Esophagus squamous epithelium (tissue), 5 donors: Measurements from ENCODE around the gene ATP5PB. TPM values are rescaled to one million over a fixed set of nuclear protein-coding genes. Genes with fewer than 3 reads are reported as not detected.

ENCODE experiments used
- DNase-seq: peaks from one replicate; lab custom pipeline; 2025; lab: John Stamatoyannopoulos, UW
- H3K27ac ChIP-seq, 4 donors: fragments of 200-600 bp; sonication (generic); one replicate each; pipeline ENCODE4 v1.5.1; 2016 to 2019; ENCODE audit warnings: mild to moderate bottlenecking in 1 of 4
- H3K27me3 ChIP-seq, 4 donors: fragments of 200-600 bp; sonication (generic); 1 replicate in 3 of 4; 2 replicates in 1 of 4; pipeline versions ENCODE4 v1.5.1 to v1.6.0; 2017 to 2021; ENCODE audit warnings: antibody characterized with exemption in 1 of 4
- H3K36me3 ChIP-seq, 3 donors: fragments of 200-600 bp; sonication (generic); one replicate each; pipeline ENCODE4 v1.5.1; 2016 to 2019
- H3K4me1 ChIP-seq, 3 donors: fragments of 200-600 bp; sonication (generic); one replicate each; pipeline ENCODE4 v1.5.1; 2017 to 2019
- H3K4me3 ChIP-seq, 4 donors: fragments of 200-600 bp; sonication (generic); 1 replicate in 3 of 4; 2 replicates in 1 of 4; pipeline ENCODE4 v1.5.1; 2016 to 2019; ENCODE audit warnings: mild to moderate bottlenecking in 2 of 4, moderate library complexity in 1 of 4
- H3K9me3 ChIP-seq, 3 donors: fragments of 200-600 bp; sonication (generic); one replicate each; pipeline ENCODE4 v1.5.1; 2016 to 2019
- CTCF ChIP-seq, 6 experiments: fragments of 450-650 bp in 4 of 6; fragments of 200-600 bp in 2 of 6; sonication (generic) in 2 of 6; IDR thresholded peaks; one replicate each; pipeline ENCODE4 v1.5.1; 2016 to 2019; ENCODE audit warnings: antibody characterized with exemption in 6 of 6, mild to moderate bottlenecking in 4 of 6, moderate library complexity in 4 of 6
- POLR2A ChIP-seq, 4 donors: fragments of 450-650 bp; IDR thresholded peaks; one replicate each; pipeline ENCODE4 v1.6.1; 2017; ENCODE audit warnings: antibody characterized with exemption in 4 of 4, mild to moderate bottlenecking in 4 of 4, moderate library complexity in 3 of 4
- WGBS, 2 donors: methylation state at CpG; one replicate each; pipeline ENCODE4 v1.1.5; 2018; 5-methylcytosine and 5-hydroxymethylcytosine counted together
- intact Hi-C: fragments of 100-400 bp; cut with DNase I; formaldehyde crosslinking; loops from one replicate; pipeline ENCODE4 v1.15.0; 2022
- total RNA-seq, 4 donors: library from RNA; depleted of rRNA; stranded (reverse); fragments of >200 nt; gene quantifications; one replicate each; pipeline ENCODE4 v1.1.0, GENCODE V29; 2016
- donor health status: DM: yes; HTN: yes; CAD: no.

Gene ATP5PB
- total RNA-seq, 4 donors from 2014 or later: 201 to 318 (median 243) TPM

GRCh38 chr1:111476761-111477309 lies 27.6 kb downstream of the ATP5PB start:
- Histone ChIP-seq H3K27ac (peak overlapping the region in 3 of 4 donors; percentile 14 to 66 (median 37)), H3K4me3 (no peak overlapping the region), H3K4me1 (peaks cover 0 to 32% (median 5%) of the 10 kb centered on the region in 3 donors), H3K9me3 (no peaks in the 10 kb centered on the region), H3K27me3 (no peaks in the 10 kb centered on the region), H3K36me3 (peaks cover 0 to 10% (median 0%) of the 10 kb centered on the region in 3 donors)
- DNase-seq: no peak
- TF ChIP-seq CTCF (IDR thresholded peaks at IDR 0.05) (no peak), POLR2A (IDR thresholded peaks at IDR 0.05) (peak in 2 of 4 donors; percentile 19 to 39)
- intact Hi-C loops: no loop called here
- 60 to 66% methylated on average over 2 of the region's 2 CpGs for WGBS, 2 donors

- intact Hi-C loops: no loop called here
- Histone ChIP-seq H3K27ac (no peak overlapping the region), H3K4me1 (peaks cover 0 to 18% (median 2%) of the 10 kb centered on the region in 3 donors), H3K27me3 (no peaks in the 10 kb centered on the region), H3K4me3 (no peak overlapping the region), H3K36me3 (no peaks in the 10 kb centered on the region), H3K9me3 (no peaks in the 10 kb centered on the region)
- DNase-seq: no peak
- TF ChIP-seq CTCF (IDR thresholded peaks at IDR 0.05): no peak
- no peak for TF ChIP-seq POLR2A (IDR thresholded peaks at IDR 0.05)
- whole genome bisulfite sequencing, 2 donors: 71 to 83% methylated on average over 1 of the region's 1 CpG
These were observed 31.4 kb downstream of the ATP5PB start for GRCh38 chr1:111480674-111481073.

- no peak overlapping the region for H3K4me3 ChIP-seq
- DNase-seq: peak; percentile 13
- H3K36me3 ChIP-seq: no peaks in the 10 kb centered on the region
- intact Hi-C loops: no loop called here
- H3K9me3 ChIP-seq: no peaks in the 10 kb centered on the region
- H3K27me3 ChIP-seq: no peaks in the 10 kb centered on the region
- H3K27ac ChIP-seq: peak overlapping the region in 1 of 4 donors; percentile 19
- WGBS, 2 donors: 47 to 51% methylated on average over 8 of the region's 8 CpGs
- TF ChIP-seq CTCF (IDR thresholded peaks at IDR 0.05): peak in 5 of 6 experiments; percentile 37 to 67 (median 57)
- TF ChIP-seq POLR2A (IDR thresholded peaks at IDR 0.05): no peak
- peaks cover 0 to 12% (median 2%) of the 10 kb centered on the region in 3 donors for H3K4me1 ChIP-seq
These were observed 32.3 kb downstream of the ATP5PB start for GRCh38 chr1:111481387-111482221.

- Histone ChIP-seq H3K27ac (no peak overlapping the region), H3K4me1 (no peaks in the 10 kb centered on the region), H3K36me3 (no peaks in the 10 kb centered on the region), H3K27me3 (no peaks in the 10 kb centered on the region), H3K4me3 (no peak overlapping the region), H3K9me3 (no peaks in the 10 kb centered on the region)
- 41 to 76% methylated on average over 3 of the region's 3 CpGs for WGBS, 2 donors
- no peak for DNase-seq
- intact Hi-C loops: no loop called here
- no peak for TF ChIP-seq POLR2A (IDR thresholded peaks at IDR 0.05)
- no peak for TF ChIP-seq CTCF (IDR thresholded peaks at IDR 0.05)
These were observed 33.9 kb downstream of the ATP5PB start for GRCh38 chr1:111483166-111483565.

- H3K4me1 ChIP-seq: no peaks in the 10 kb centered on the region
- WGBS, 2 donors: 77 to 89% methylated on average over 2 of the region's 2 CpGs
- H3K36me3 ChIP-seq: no peaks in the 10 kb centered on the region
- DNase-seq: no peak
- no peaks in the 10 kb centered on the region for H3K9me3 ChIP-seq
- H3K27me3 ChIP-seq: no peaks in the 10 kb centered on the region
- TF ChIP-seq CTCF (IDR thresholded peaks at IDR 0.05) (no peak), POLR2A (IDR thresholded peaks at IDR 0.05) (no peak)
- no peak overlapping the region for H3K4me3 ChIP-seq
- no peak overlapping the region for H3K27ac ChIP-seq
- intact Hi-C loops: no loop called here
These were observed 34.6 kb downstream of the ATP5PB start for GRCh38 chr1:111483876-111484275.
